Measurements from ENCODE around the gene ELMO3. TPM values are rescaled to one million over a fixed set of nuclear protein-coding genes. Genes with fewer than 3 reads are reported as not detected.

Gene ELMO3
- total RNA-seq, 6 donors from 2014 or later, result 17.4 to 26.2 (median 24.4) TPM

Small RNA genes lying within 50 kb of the gene (small RNA-seq; reads per million reads assigned to genes)
- gene MIR328, result 9.1 to 15.5 (median 10.8) reads per million in 4 donors

Other genes with a start within 250 kb of the ELMO3 start
- 1 to 10 TPM; 1.4 to 6.2 (median 2.9) TPM for gene CES3, start 237.9 kb upstream of the ELMO3 start, total RNA-seq
- gene CES4A, start 210.5 kb upstream of the ELMO3 start, total RNA-seq, result 10 to 100 TPM in 5 of 6 donors, 1 to 10 TPM in 1; 9.9 to 39.7 (median 20.2) TPM
- 10 to 100 TPM; 31.4 to 73.4 (median 54.1) TPM for gene CBFB, start 170.0 kb upstream of the ELMO3 start, total RNA-seq
- 10 to 100 TPM; 16.0 to 32.3 (median 21.9) TPM for gene PHAF1, start 89.2 kb upstream of the ELMO3 start, total RNA-seq
- 10 to 100 TPM in 5 of 6 donors, 1 to 10 TPM in 1; 6.3 to 20.8 (median 17.7) TPM for gene B3GNT9, start 48.1 kb upstream of the ELMO3 start, total RNA-seq
- gene TRADD, start 39.2 kb upstream of the ELMO3 start, total RNA-seq, result 10 to 100 TPM; 29.9 to 49.2 (median 35.6) TPM
- gene FBXL8, start 39.2 kb upstream of the ELMO3 start, total RNA-seq, result 100 to 1,000 TPM in 1 of 6 donors, 10 to 100 TPM in 5; 24.0 to 114 (median 28.5) TPM
- 100 to 1,000 TPM in 2 of 6 donors, 10 to 100 TPM in 4; 33.4 to 784 (median 70.1) TPM for gene HSF4, start 34.4 kb upstream of the ELMO3 start, total RNA-seq
- gene NOL3, start 28.6 kb upstream of the ELMO3 start, total RNA-seq, result 100 to 1,000 TPM in 1 of 6 donors, 10 to 100 TPM in 5; 36.5 to 135 (median 58.0) TPM
- 100 to 1,000 TPM in 1 of 6 donors, 10 to 100 TPM in 4, 1 to 10 TPM in 1; 9.1 to 147 (median 31.1) TPM for gene MATCAP1, start 15.2 kb upstream of the ELMO3 start, total RNA-seq
- 10 to 100 TPM in 4 of 6 donors, 1 to 10 TPM in 2; 4.6 to 20.8 (median 10.8) TPM for gene EXOC3L1, start 9.0 kb upstream of the ELMO3 start, total RNA-seq
- 100 to 1,000 TPM in 1 of 6 donors, 10 to 100 TPM in 5; 55.7 to 124 (median 85.4) TPM for gene E2F4, start 7.0 kb upstream of the ELMO3 start, total RNA-seq
- 10 to 100 TPM; 21.1 to 50.6 (median 48.5) TPM for gene TMEM208, start 28.0 kb downstream of the ELMO3 start, total RNA-seq
- 100 to 1,000 TPM in 2 of 6 donors, 10 to 100 TPM in 4; 26.0 to 310 (median 91.0) TPM for gene FHOD1, start 48.4 kb downstream of the ELMO3 start, total RNA-seq
- gene SLC9A5, start 49.8 kb downstream of the ELMO3 start, total RNA-seq, result 10 to 100 TPM in 1 of 6 donors, 1 to 10 TPM in 4, under 1 TPM in 1; 0.76 to 28.3 (median 4.1) TPM
- gene PLEKHG4, start 80.4 kb downstream of the ELMO3 start, total RNA-seq, result 10 to 100 TPM; 13.4 to 39.8 (median 16.5) TPM
- under 1 TPM in 3 of 6 donors, not detected in 3; under 0.01 to 0.31 (median 0.17) TPM for gene KCTD19, start 127.6 kb downstream of the ELMO3 start, total RNA-seq
- gene LRRC36, start 127.7 kb downstream of the ELMO3 start, total RNA-seq, result 100 to 1,000 TPM in 1 of 6 donors, 10 to 100 TPM in 4, 1 to 10 TPM in 1; 5.9 to 110 (median 22.8) TPM
- gene TPPP3, start 194.4 kb downstream of the ELMO3 start, total RNA-seq, result 100 to 1,000 TPM in 4 of 6 donors, 10 to 100 TPM in 2; 40.0 to 167 (median 112) TPM
- gene ZDHHC1, start 217.3 kb downstream of the ELMO3 start, total RNA-seq, result 10 to 100 TPM; 14.7 to 49.2 (median 21.4) TPM
- gene HSD11B2, start 232.0 kb downstream of the ELMO3 start, total RNA-seq, result 1 to 10 TPM in 5 of 6 donors, under 1 TPM in 1; 0.78 to 5.0 (median 1.6) TPM

Measured in upper lobe of left lung (tissue), 6 donors.